ENCODE results near the gene DCP2.

DNA sequence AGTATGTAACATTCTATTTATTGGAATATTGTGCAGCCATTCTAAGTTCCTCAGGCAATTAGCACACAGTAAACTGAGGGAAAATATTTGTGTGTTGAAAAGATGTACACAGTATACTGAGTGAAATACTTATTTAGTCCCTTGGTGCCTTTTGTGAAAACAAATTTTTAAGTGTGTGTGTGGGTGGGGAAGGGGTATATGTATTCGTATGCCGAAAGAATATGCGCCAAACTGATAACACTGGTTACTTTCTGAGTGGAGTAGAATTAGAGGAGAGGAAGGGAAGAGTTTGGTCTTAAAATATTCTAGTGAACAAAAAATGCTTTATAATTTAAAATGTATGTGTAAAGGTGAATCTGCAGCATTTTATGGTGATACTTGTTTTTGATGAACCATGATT is 3.1 kb downstream of the DCP2 start:
- TF ChIP-seq POLR2A (IDR thresholded peaks at IDR 0.05; ENCODE audit: low read length): no peak
- TF ChIP-seq GATA1 (IDR thresholded peaks at IDR 0.05; ENCODE audit: low read depth, low read length): no peak
